Trophoblast cell (in vitro differentiated cells and primary cell): ENCODE measurements around the gene GPD1L.
A peak's percentile ranks its signal among the peaks of the same experiment; 100 is the strongest.

Experiments
- DNase-seq, 2 donors: peaks; one replicate each; pipeline ENCODE4 v3.0.0-alpha.2; 2016
- H2AFZ ChIP-seq: 2 replicates; pipeline ENCODE4 v1.6.1; 2013; ENCODE audit warnings: low read length, moderate library complexity, mild to moderate bottlenecking; ENCODE audit not compliant: insufficient read depth, poor library complexity
- H2AK5ac ChIP-seq: 2 replicates; pipeline ENCODE4 v1.6.1; 2013; ENCODE audit warnings: mild to moderate bottlenecking, low read length
- H2BK120ac ChIP-seq: 2 replicates; pipeline ENCODE4 v1.6.1; 2013; ENCODE audit warnings: low read length, mild to moderate bottlenecking, moderate library complexity; ENCODE audit not compliant: insufficient read depth, poor library complexity
- H2BK12ac ChIP-seq: 2 replicates; pipeline ENCODE4 v1.6.1; 2013; ENCODE audit warnings: mild to moderate bottlenecking, low read length, moderate library complexity
- H2BK5ac ChIP-seq: 2 replicates; pipeline ENCODE4 v1.6.1; 2013; ENCODE audit warnings: low read length, low read depth, moderate library complexity, mild to moderate bottlenecking; ENCODE audit not compliant: poor library complexity
- H3K14ac ChIP-seq: 2 replicates; pipeline ENCODE4 v1.6.1; 2013; ENCODE audit warnings: mild to moderate bottlenecking, low read length
- H3K18ac ChIP-seq: 2 replicates; pipeline ENCODE4 v1.6.1; 2013; ENCODE audit warnings: mild to moderate bottlenecking, low read length
- H3K23ac ChIP-seq: 2 replicates; pipeline ENCODE4 v1.6.1; 2013; ENCODE audit warnings: low read length
- H3K27ac ChIP-seq: 2 replicates; pipeline ENCODE4 v1.5.1; 2013; ENCODE audit warnings: low read depth, mild to moderate bottlenecking, inconsistent platforms, low read length, moderate library complexity
- H3K27me3 ChIP-seq: 2 replicates; pipeline ENCODE4 v1.6.1; 2013; ENCODE audit warnings: inconsistent platforms, mild to moderate bottlenecking, low read length, moderate library complexity; ENCODE audit not compliant: insufficient read depth
- H3K36me3 ChIP-seq, 2 experiments: 1 replicate in 1 of 2; 2 replicates in 1 of 2; pipeline ENCODE4 v1.6.1; 2013; ENCODE audit warnings: low read length in 2 of 2, mild to moderate bottlenecking in 2 of 2, moderate library complexity in 1 of 2; ENCODE audit not compliant: insufficient read depth in 2 of 2, control insufficient read depth in 1 of 2
- H3K4ac ChIP-seq: 2 replicates; pipeline ENCODE4 v1.6.1; 2013; ENCODE audit warnings: low read depth, mild to moderate bottlenecking, low read length, moderate library complexity
- H3K4me1 ChIP-seq, 2 experiments: 1 replicate in 1 of 2; 2 replicates in 1 of 2; pipeline ENCODE4 v1.6.1; 2013; ENCODE audit warnings: low read length in 2 of 2, mild to moderate bottlenecking in 2 of 2, moderate library complexity in 1 of 2; ENCODE audit not compliant: insufficient read depth in 2 of 2, control insufficient read depth in 1 of 2
- H3K4me2 ChIP-seq: 2 replicates; pipeline ENCODE4 v1.6.1; 2013; ENCODE audit warnings: inconsistent platforms, mild to moderate bottlenecking, low read length, moderate library complexity
- H3K4me3 ChIP-seq: 2 replicates; pipeline ENCODE4 v1.5.1; 2013; ENCODE audit warnings: mild to moderate bottlenecking, low read depth, low read length, inconsistent platforms
- H3K79me1 ChIP-seq: one replicate; pipeline ENCODE4 v1.6.1; 2013; ENCODE audit warnings: low read length
- H3K79me2 ChIP-seq: 2 replicates; pipeline ENCODE4 v1.6.1; 2013; ENCODE audit warnings: low read length, mild to moderate bottlenecking; ENCODE audit not compliant: control insufficient read depth, insufficient read depth, poor library complexity
- H3K9ac ChIP-seq: 2 replicates; pipeline ENCODE4 v1.6.1; 2013; ENCODE audit warnings: mild to moderate bottlenecking, low read length
- H3K9me3 ChIP-seq: 2 replicates; pipeline ENCODE4 v1.6.1; 2013; ENCODE audit warnings: low read depth, mild to moderate bottlenecking, control low read depth, inconsistent platforms, low read length; ENCODE audit not compliant: insufficient read depth
- H4K12ac ChIP-seq: 2 replicates; pipeline ENCODE4 v1.6.1; 2013; ENCODE audit warnings: low read depth, mild to moderate bottlenecking, low read length, moderate library complexity
- H4K8ac ChIP-seq: 2 replicates; pipeline ENCODE4 v1.6.1; 2013; ENCODE audit warnings: low read depth, mild to moderate bottlenecking, low read length, moderate library complexity
- H4K91ac ChIP-seq: one replicate; pipeline ENCODE4 v1.6.1; 2013; ENCODE audit warnings: low read depth, mild to moderate bottlenecking, low read length, moderate library complexity
- WGBS: extraction: QIAGEN DNeasy Blood & Tissue Kit; methylation state at CpG from one replicate; pipeline ENCODE4 v1.1.7; 2013; ENCODE audit warnings: missing lambda C conversion rate; ENCODE audit not compliant: insufficient read length, insufficient coverage; ENCODE audit errors: extremely low coverage; 5-methylcytosine and 5-hydroxymethylcytosine counted together

GPD1L gene

DNA sequence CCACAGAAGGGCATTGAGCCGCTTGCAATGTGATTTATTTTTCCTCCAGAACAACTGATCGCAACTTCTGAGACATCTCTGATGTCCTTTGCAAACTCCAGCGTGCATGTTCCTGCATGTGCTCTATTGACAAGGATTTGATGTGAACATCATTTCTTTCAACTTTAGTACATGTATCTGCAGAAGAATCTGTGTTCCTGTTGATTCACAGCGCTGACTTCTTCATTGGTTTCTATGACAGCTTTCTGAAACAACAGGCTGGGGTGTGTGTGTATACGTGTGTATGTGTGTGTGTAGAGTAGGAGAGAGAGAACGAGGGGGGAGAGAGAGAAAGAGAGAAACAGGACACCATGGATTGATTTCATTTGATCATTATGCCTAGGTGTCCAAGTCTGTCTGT lies 75.4 kb downstream of the GPD1L start:
- Histone ChIP-seq H3K4me1 (peaks cover 7 to 8% of the 10 kb centered on the region in 2 experiments), H3K79me1 (no peaks in the 10 kb centered on the region), H3K9me3 (no peaks in the 10 kb centered on the region), H2BK5ac (no peak overlapping the region), H3K36me3 (no peaks in the 10 kb centered on the region), H3K18ac (no peak overlapping the region), H3K4me3 (no peak overlapping the region), H3K4me2 (no peak overlapping the region), H3K27me3 (no peaks in the 10 kb centered on the region), H3K27ac (no peak overlapping the region), H4K12ac (no peak overlapping the region), H2BK12ac (no peak overlapping the region), H2BK120ac (no peak overlapping the region), H3K23ac (no peak overlapping the region), H2AFZ (no peak overlapping the region), H4K91ac (no peak overlapping the region), H2AK5ac (no peak overlapping the region), H3K9ac (no peak overlapping the region), H4K8ac (no peak overlapping the region), H3K79me2 (no peaks in the 10 kb centered on the region), H3K4ac (no peak overlapping the region), H3K14ac (no peak overlapping the region)
- 100% methylated on average over 2 of the region's 6 CpGs for WGBS
- DNase-seq: no peak

- no peaks in the 10 kb centered on the region for H3K79me1 ChIP-seq
- H3K23ac ChIP-seq: no peak overlapping the region
- no peak overlapping the region for H2AFZ ChIP-seq
- no peak overlapping the region for H4K8ac ChIP-seq
- no peak overlapping the region for H2BK5ac ChIP-seq
- H3K4me3 ChIP-seq: no peak overlapping the region
- DNase-seq: no peak
- no peak overlapping the region for H3K4me2 ChIP-seq
- H3K36me3 ChIP-seq: no peaks in the 10 kb centered on the region
- no peak overlapping the region for H3K4ac ChIP-seq
- no peak overlapping the region for H2BK120ac ChIP-seq
- H2BK12ac ChIP-seq: no peak overlapping the region
- H3K27me3 ChIP-seq: no peaks in the 10 kb centered on the region
- no peak overlapping the region for H3K27ac ChIP-seq
- no peaks in the 10 kb centered on the region for H3K9me3 ChIP-seq
- WGBS: no CpG with 5 or more reads among the region's 3 CpGs
- H3K18ac ChIP-seq: no peak overlapping the region
- no peak overlapping the region for H4K12ac ChIP-seq
- peaks cover 5 to 8% of the 10 kb centered on the region in 2 experiments for H3K4me1 ChIP-seq
- H3K9ac ChIP-seq: no peak overlapping the region
- no peaks in the 10 kb centered on the region for H3K79me2 ChIP-seq
- H4K91ac ChIP-seq: no peak overlapping the region
- no peak overlapping the region for H2AK5ac ChIP-seq
- no peak overlapping the region for H3K14ac ChIP-seq
These were observed 77.8 kb downstream of the GPD1L start for GRCh38 chr3:32184187-32184730.

DNA sequence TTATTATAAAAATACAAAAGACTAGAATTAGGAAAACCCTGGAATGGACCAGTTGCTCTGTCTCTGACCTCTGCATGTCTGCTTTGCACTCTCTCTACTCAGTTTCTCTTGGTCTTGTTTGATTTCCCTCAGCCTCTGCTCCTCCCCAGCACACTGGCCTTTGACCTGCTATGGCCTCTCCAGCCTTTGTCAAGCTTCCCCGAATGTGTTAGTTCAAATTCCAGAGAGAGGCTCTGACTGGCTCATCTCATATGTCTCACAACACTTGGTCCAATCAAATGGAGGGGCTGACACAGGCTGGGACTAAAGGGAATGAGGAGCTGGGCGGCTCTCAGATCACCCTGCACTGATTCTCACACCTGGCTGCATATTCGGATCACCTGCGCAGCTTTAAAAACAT lies 79.7 kb downstream of the GPD1L start:
- Histone ChIP-seq H3K27ac (no peak overlapping the region), H4K8ac (no peak overlapping the region), H3K9ac (no peak overlapping the region), H3K14ac (no peak overlapping the region), H3K23ac (no peak overlapping the region), H2AK5ac (no peak overlapping the region), H3K27me3 (no peaks in the 10 kb centered on the region), H3K4ac (no peak overlapping the region), H3K4me2 (no peak overlapping the region), H2AFZ (no peak overlapping the region), H3K36me3 (no peaks in the 10 kb centered on the region), H2BK5ac (no peak overlapping the region), H2BK120ac (no peak overlapping the region), H4K91ac (no peak overlapping the region), H2BK12ac (no peak overlapping the region), H3K4me3 (no peak overlapping the region), H4K12ac (no peak overlapping the region), H3K4me1 (peaks cover 5 to 8% of the 10 kb centered on the region in 2 experiments), H3K9me3 (no peaks in the 10 kb centered on the region), H3K79me1 (no peaks in the 10 kb centered on the region), H3K79me2 (no peaks in the 10 kb centered on the region), H3K18ac (no peak overlapping the region)
- no CpG with 5 or more reads among the region's 4 CpGs for WGBS
- no peak for DNase-seq

- Histone ChIP-seq H3K79me1 (no peaks in the 10 kb centered on the region), H3K36me3 (no peaks in the 10 kb centered on the region), H3K4me1 (peaks cover 5 to 8% of the 10 kb centered on the region in 2 experiments), H3K4me3 (no peak overlapping the region), H2AFZ (no peak overlapping the region), H3K27ac (no peak overlapping the region), H3K18ac (no peak overlapping the region), H4K91ac (peak overlapping the region; percentile 9), H3K9me3 (no peaks in the 10 kb centered on the region), H4K12ac (no peak overlapping the region), H2BK120ac (no peak overlapping the region), H3K4me2 (no peak overlapping the region), H2BK5ac (no peak overlapping the region), H3K9ac (no peak overlapping the region), H2BK12ac (no peak overlapping the region), H4K8ac (no peak overlapping the region), H3K79me2 (no peaks in the 10 kb centered on the region), H3K23ac (no peak overlapping the region), H3K27me3 (no peaks in the 10 kb centered on the region), H3K4ac (no peak overlapping the region), H3K14ac (no peak overlapping the region), H2AK5ac (no peak overlapping the region)
- no CpG with 5 or more reads among the region's 2 CpGs for WGBS
- no peak for DNase-seq
These were observed 80.5 kb downstream of the GPD1L start for GRCh38 chr3:32186876-32187275.
